GM12872 (cell line): ENCODE measurements around the gene TRABD.
A peak's percentile ranks its signal among the peaks of the same experiment; 100 is the strongest.

Experiments
- TF ChIP-seq, protein P1 (sequence below): IDR thresholded peaks from 3 replicates; pipeline ENCODE4 v1.5.1; 2011; ENCODE audit warnings: low read depth, mild to moderate bottlenecking, low read length, moderate library complexity; ENCODE audit not compliant: insufficient read depth

TRABD gene

DNA sequence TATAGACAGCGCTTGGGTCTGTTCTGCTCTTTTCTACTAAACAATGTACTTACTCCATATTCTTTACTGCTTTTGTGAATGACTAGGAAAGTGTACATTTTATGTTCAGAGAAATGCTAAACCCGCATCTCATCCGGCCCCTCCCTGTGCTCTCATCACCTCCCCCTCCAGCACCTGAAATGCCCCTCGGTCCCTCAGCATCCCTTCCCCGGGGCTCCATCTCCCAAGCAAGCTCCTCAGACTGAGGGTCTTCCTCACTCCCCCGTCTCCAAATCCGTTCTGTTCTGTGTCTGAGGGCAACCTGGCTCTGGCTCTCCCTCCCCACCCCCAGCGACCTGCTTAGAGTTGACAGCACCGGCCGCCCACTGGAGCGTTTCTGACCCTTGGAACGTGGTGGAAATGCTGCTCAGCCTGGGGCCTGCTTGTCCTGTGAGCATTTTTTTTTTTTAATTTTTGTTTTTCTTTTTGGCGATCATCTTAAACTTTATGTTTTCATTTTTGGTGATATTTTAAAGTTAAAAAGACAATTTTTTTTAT, 16.5 kb downstream of the TRABD start:
- TF ChIP-seq, protein P1, sequence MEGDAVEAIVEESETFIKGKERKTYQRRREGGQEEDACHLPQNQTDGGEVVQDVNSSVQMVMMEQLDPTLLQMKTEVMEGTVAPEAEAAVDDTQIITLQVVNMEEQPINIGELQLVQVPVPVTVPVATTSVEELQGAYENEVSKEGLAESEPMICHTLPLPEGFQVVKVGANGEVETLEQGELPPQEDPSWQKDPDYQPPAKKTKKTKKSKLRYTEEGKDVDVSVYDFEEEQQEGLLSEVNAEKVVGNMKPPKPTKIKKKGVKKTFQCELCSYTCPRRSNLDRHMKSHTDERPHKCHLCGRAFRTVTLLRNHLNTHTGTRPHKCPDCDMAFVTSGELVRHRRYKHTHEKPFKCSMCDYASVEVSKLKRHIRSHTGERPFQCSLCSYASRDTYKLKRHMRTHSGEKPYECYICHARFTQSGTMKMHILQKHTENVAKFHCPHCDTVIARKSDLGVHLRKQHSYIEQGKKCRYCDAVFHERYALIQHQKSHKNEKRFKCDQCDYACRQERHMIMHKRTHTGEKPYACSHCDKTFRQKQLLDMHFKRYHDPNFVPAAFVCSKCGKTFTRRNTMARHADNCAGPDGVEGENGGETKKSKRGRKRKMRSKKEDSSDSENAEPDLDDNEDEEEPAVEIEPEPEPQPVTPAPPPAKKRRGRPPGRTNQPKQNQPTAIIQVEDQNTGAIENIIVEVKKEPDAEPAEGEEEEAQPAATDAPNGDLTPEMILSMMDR, result no peak

DNA sequence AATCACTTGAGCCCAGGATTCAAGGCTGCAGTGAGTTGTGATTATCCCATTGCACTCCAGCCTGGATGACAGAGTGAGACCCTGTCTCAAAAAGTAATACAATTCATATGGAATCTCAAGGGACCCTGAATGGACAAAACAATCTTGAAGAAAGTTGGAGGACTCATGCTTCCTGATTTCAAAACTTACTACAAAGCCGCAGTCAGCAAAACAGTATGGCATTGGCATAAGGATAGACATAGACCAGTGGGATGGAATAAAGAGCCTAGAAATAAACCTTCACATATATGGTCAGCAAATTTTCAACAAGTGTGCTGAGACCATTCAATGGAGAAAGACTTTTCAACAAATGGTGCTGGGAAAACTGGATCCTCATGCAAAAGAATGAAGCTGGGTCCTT, 17.6 kb downstream of the TRABD start:
- TF ChIP-seq, protein P1, result no peak

DNA sequence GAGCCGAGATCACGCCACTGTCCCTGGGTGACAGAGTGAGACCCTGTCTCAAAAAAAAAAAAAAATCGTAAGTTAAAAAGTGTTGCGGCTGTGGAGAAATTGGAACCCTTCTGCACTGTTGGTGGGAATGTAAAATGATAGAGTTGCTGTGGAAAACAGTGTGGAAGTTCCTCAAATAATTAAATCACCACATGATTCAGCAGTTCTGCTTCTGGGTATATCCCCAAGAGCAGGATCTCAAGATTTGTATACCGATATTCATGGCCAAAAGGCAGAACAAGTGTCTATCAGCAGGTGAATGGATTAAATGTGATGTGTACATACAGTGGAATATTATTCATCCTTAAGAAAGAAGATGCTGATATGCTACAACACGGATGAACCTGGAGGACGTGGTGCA, 18.9 kb downstream of the TRABD start:
- TF ChIP-seq, protein P1, result no peak

DNA sequence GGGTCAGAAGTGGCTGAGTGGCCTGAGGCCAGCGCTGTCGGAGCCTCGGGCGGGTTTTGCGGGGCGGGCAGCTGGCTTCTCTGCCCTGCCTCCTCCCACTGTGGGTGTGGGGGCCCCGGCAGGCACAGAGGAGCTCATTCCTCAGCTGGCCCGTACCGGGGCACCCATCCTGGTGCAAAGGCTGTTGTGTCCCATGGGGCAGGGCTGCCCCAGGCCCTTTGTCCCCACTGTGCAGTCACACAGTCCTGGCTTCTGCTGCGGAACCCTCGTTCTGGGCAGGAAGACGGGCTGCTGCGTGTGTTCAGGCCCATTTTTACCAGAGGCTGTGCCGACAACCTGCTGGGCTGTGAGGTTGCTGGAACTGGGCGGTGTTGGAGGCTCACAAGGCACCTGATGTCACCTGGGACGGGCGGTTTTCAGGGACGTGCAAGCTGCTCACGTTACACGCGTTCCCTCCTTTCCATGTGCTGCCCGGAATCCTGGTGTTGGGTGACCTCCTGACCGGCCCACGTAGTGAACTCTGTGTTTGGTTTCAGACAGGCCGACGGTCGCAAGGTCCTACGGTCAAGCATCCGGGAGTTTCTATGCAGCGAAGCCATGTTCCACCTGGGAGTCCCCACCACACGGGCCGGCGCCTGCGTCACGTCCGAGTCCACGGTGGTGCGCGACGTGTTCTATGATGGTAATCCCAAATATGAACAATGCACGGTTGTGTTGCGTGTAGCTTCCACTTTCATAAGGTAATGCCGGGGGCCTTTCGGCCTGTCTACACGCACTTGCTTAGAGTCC, 20.3 kb downstream of the TRABD start:
- TF ChIP-seq, protein P1, result no peak

DNA sequence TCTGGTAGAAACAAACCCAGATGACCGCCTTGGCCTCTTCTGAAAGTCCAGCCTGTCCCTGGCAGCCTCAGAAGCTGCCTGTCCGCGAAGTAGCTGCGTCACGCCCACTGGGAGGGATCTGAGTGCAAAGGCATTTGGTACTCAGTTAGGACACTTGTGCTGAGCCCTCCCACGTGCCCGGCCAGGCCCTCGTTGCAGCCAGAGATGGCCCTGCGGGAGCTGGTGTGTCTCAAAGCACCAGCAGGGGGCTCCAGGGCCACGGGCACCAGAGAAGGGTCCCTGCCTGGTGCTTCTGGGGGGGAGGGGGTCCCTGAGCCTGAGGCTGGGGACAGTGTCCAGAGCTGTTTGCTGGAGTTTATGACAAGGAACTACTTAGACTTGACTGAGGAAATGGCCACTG, 20.9 kb downstream of the TRABD start:
- TF ChIP-seq, protein P1, result peak; percentile 49; the same call in 2 of the 3 replicates

DNA sequence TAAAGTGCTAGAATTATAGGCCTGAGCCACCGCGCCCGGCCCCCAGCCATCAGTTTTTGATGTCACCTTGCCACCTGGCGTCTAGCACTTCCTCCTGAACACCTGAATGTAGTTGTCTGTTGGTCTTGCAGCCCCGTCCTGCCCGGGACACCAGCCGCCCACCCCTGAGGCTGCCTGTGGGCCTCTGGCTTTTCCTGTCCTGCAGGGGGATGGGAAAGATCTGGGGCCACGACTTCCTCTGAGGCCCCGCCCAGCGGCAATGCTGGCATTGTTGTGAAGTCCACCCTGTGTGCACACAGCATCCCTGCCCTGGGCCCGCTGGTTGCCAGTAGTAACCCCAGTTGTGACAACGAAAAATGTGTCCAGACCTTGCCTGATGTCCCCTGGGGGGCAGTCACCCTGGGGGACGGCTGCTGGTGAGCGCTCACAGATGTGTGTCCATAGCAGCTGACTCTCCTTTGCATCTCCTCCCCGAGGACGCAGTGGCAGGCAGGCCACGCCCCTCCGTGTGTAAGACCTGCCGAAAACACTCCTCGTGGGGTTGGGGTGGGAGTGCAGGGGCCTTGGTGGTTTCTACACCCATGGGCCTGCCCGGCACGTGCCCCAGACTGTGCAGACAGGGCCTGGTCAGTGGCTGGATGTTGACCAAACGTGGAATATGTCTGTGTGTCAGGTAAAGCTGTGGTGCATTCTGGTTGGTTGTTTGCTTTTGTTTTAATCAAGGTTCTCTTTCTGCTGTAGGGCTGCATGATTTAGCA, 21.8 kb downstream of the TRABD start:
- TF ChIP-seq, protein P1, result no peak

DNA sequence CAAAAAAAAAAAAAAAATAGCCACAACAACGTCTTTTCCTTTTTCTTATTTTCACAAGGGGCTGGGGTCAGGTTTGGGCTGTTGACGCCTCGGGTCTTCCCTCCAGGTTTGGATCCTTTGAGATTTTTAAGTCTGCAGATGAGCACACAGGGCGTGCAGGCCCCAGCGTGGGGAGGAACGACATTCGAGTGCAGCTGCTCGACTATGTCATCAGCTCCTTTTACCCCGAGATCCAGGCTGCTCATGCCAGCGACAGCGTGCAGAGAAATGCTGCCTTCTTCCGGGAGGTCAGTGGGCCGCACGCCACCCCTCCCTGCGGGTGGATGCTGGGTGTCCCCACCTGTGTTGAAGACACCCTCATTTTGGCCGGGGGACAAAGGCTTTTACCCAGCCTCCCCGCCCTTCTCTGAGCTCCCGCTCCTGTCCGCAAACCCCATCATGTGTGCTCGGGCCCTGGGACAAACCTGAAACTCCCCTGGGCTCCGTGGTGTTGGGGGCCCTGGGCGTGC, 22.8 kb downstream of the TRABD start:
- TF ChIP-seq, protein P1, result no peak
